K562 (cell line): ENCODE data around the gene MS4A13. TPM values are rescaled to one million over a fixed set of nuclear protein-coding genes. Genes with fewer than 3 reads are reported as not detected.

Experiments
- ATAC-seq: fragments of 200-7000 bp; cut with Tn5 transposase; 3 replicates; pipeline ENCODE4 v1.9.1; 2020; ENCODE audit warnings: moderate library complexity
- BruUV-seq: library from RNA; stranded (reverse); fragments of 400-500 nt; replicated peaks from 2 replicates; lab custom pipeline; 2021; lab: Mats Ljungman, UMichigan
- CTCF ChIA-PET: fragments of 300-600 bp; formaldehyde crosslinking; extraction: SDS; loops from one replicate; lab custom pipeline; 2021; ENCODE audit warnings: low intra/inter-chr PET ratio; lab: Yijun Ruan, JAX
- POLR2A ChIA-PET: fragments of 300-600, 350-650 bp; sonication (Branson Sonifier 250); formaldehyde crosslinking; extraction: SDS; loops from one replicate; lab custom pipeline; 2021; ENCODE audit warnings: antibody characterized with exemption, inconsistent platforms; lab: Yijun Ruan, JAX
- DNase-seq, 4 experiments: peaks; one replicate each; pipeline versions ENCODE4 v3.0.0 to v3.0.0-alpha.2; 2011 to 2018; ENCODE audit warnings: low spot score in 3 of 4, mixed read lengths in 3 of 4; ENCODE audit errors: extremely low read depth in 1 of 4
- FAIRE-seq: peaks from 2 replicates; lab custom pipeline; 2011; peaks lifted over from hg19 to GRCh38; lab: Jason Lieb, UNC
- H2AFZ ChIP-seq: 2 replicates; pipeline ENCODE4 v1.6.0; 2011; ENCODE audit warnings: low read depth, low read length, control low read depth, inconsistent platforms
- H3K27ac ChIP-seq: fragments of 200-600 bp; 3 replicates; pipeline ENCODE4 v1.8.0; 2011; ENCODE audit warnings: low read depth, mild to moderate bottlenecking, control low read depth, inconsistent platforms, low read length, moderate library complexity, mixed read lengths; ENCODE audit errors: extremely low read depth
- H3K27me3 ChIP-seq, 2 experiments: fragments of 300-600 bp in 1 of 2; 2 replicates in 1 of 2; 3 replicates in 1 of 2; pipeline versions ENCODE4 v1.6.0 to v1.8.0; 2011; ENCODE audit warnings: inconsistent platforms in 2 of 2, low read length in 2 of 2, mild to moderate bottlenecking in 1 of 2, mixed read lengths in 1 of 2, moderate library complexity in 1 of 2; ENCODE audit not compliant: control insufficient read depth in 2 of 2, insufficient read depth in 2 of 2
- H3K36me3 ChIP-seq: fragments of 300-600 bp; 3 replicates; pipeline ENCODE4 v1.8.0; 2011; ENCODE audit warnings: mild to moderate bottlenecking, low read length, inconsistent platforms; ENCODE audit not compliant: control insufficient read depth, insufficient read depth
- H3K4me1 ChIP-seq, 2 experiments: fragments of 200-600 bp in 1 of 2; replicated peaks in 1 of 2; 2 replicates in 1 of 2; 3 replicates in 1 of 2; pipeline versions ENCODE4 v1.5.1 to v1.8.0; 2011; ENCODE audit warnings: inconsistent platforms in 2 of 2, low read length in 2 of 2, mild to moderate bottlenecking in 1 of 2, mixed read lengths in 1 of 2, moderate library complexity in 1 of 2; ENCODE audit not compliant: control insufficient read depth in 2 of 2, insufficient read depth in 2 of 2
- H3K4me2 ChIP-seq: 2 replicates; pipeline ENCODE4 v1.6.1; 2011; ENCODE audit warnings: low read length, control low read depth, inconsistent platforms, mixed read lengths; ENCODE audit not compliant: insufficient read depth
- H3K4me3 ChIP-seq: fragments of 200-600 bp; sonication (generic), shearing (Covaris generic); 2 replicates; pipeline ENCODE4 v1.5.1; 2016; ENCODE audit warnings: control low read depth, inconsistent platforms
- H3K79me2 ChIP-seq: fragments of 200-600 bp; 3 replicates; pipeline ENCODE4 v1.8.0; 2011; ENCODE audit warnings: low read length, inconsistent platforms; ENCODE audit not compliant: control insufficient read depth, insufficient read depth
- H3K9ac ChIP-seq, 2 experiments: 2 replicates each; pipeline versions ENCODE4 v1.6.0 to v1.6.1; 2011; ENCODE audit warnings: low read depth in 2 of 2, low read length in 2 of 2, control low read depth in 1 of 2, inconsistent platforms in 1 of 2, mild to moderate bottlenecking in 1 of 2, mixed read lengths in 1 of 2; ENCODE audit not compliant: insufficient read depth in 1 of 2
- H3K9me1 ChIP-seq: one replicate; pipeline ENCODE4 v1.6.0; 2011; ENCODE audit warnings: inconsistent platforms, mild to moderate bottlenecking, low read length, moderate library complexity; ENCODE audit not compliant: control insufficient read depth, insufficient read depth
- H3K9me3 ChIP-seq: replicated peaks from 2 replicates; pipeline ENCODE4 v1.5.1; 2011; ENCODE audit warnings: low read depth, low read length, inconsistent platforms; ENCODE audit not compliant: control insufficient read depth, insufficient read depth
- H4K20me1 ChIP-seq: replicated peaks from 2 replicates; pipeline ENCODE4 v1.6.1; 2011; ENCODE audit warnings: low read length, inconsistent platforms, mixed read lengths; ENCODE audit not compliant: control insufficient read depth, insufficient read depth
- CREB1 ChIP-seq, 2 experiments: sonication (generic) in 1 of 2; formaldehyde crosslinking in 1 of 2; IDR thresholded peaks; 2 replicates each; pipeline versions ENCODE4 v1.6.1 to v1.8.0; 2012 to 2022; ENCODE audit warnings: inconsistent platforms in 1 of 2, mild to moderate bottlenecking in 1 of 2, missing genetic modification reagents in 1 of 2, moderate library complexity in 1 of 2
- DEAF1 ChIP-seq: fragments of 450-650 bp; formaldehyde crosslinking; IDR thresholded peaks from 2 replicates; pipeline ENCODE4 v1.4.0; 2020; ENCODE audit warnings: mild to moderate bottlenecking, moderate library complexity
- FOS ChIP-seq: IDR thresholded peaks from 3 replicates; pipeline ENCODE4 v1.6.1; 2011; ENCODE audit not compliant: insufficient read length; ENCODE audit errors: extremely low read depth
- GATAD2B ChIP-seq: fragments of 450-650 bp; IDR thresholded peaks from 2 replicates; pipeline ENCODE4 v1.6.1; 2017; ENCODE audit warnings: mild to moderate bottlenecking, borderline replicate concordance
- GTF2B ChIP-seq: IDR thresholded peaks from 2 replicates; pipeline ENCODE4 v1.6.1; 2011; ENCODE audit not compliant: insufficient read length; ENCODE audit errors: extremely low read depth
- HDAC6 ChIP-seq: IDR thresholded peaks from 2 replicates; pipeline ENCODE4 v1.6.1; 2012; ENCODE audit warnings: low read depth, mild to moderate bottlenecking, control low read depth, inconsistent platforms, low read length, moderate library complexity
- MBD2 ChIP-seq: sonication (generic); IDR thresholded peaks from 2 replicates; pipeline ENCODE4 v1.6.1; 2016; ENCODE audit warnings: low read depth, borderline replicate concordance
- PTRF ChIP-seq: fragments of 450-650 bp; IDR thresholded peaks from 2 replicates; pipeline ENCODE4 v1.6.1; 2016; ENCODE audit warnings: mild to moderate bottlenecking, missing genetic modification characterization, missing compliant biosample characterization
- TAL1 ChIP-seq: fragments of 450-650 bp; IDR thresholded peaks from 2 replicates; pipeline ENCODE4 v1.6.1; 2016; ENCODE audit warnings: mild to moderate bottlenecking
- U2AF2 ChIP-seq: fragments of 200-400 bp; formaldehyde crosslinking; optimal IDR thresholded peaks from 2 replicates; pipeline ENCODE3; 2017; ENCODE audit warnings: low read depth, mild to moderate bottlenecking, low read length
- ZNF140 ChIP-seq: fragments of 250-450 bp; sonication (Bioruptor Pico); IDR thresholded peaks from 2 replicates; pipeline ENCODE4 v1.8.0; 2021; ENCODE audit warnings: moderate library complexity, mild to moderate bottlenecking, inconsistent platforms
- ZNF449 ChIP-seq: fragments of 250-450 bp; sonication (Bioruptor Pico); IDR thresholded peaks from 2 replicates; pipeline ENCODE4 v1.8.0; 2022; ENCODE audit warnings: moderate library complexity, mild to moderate bottlenecking, inconsistent platforms
- WGBS: fragments of 100-300 bp; shearing (Covaris generic); methylation state at CpG from one replicate; pipeline ENCODE4 v1.1.6; 2016; ENCODE audit warnings: low coverage, mixed read lengths; ENCODE audit not compliant: insufficient coverage; ENCODE audit errors: missing lambda C conversion rate; 5-methylcytosine and 5-hydroxymethylcytosine counted together
- in situ Hi-C: fragments of 300-500 bp; cut with MboI; formaldehyde crosslinking; loops from 4 replicates; pipeline ENCODE4 v1.15.0; 2018; ENCODE audit warnings: inconsistent platforms, mixed read lengths
- intact Hi-C: fragments of 100-400 bp; cut with micrococcal nuclease; formaldehyde crosslinking; loops from 2 replicates; pipeline ENCODE4 v1.14.2; 2022
- polyA plus RNA-seq, 8 experiments: library from polyadenylated mRNA; depleted of rRNA in 4 of 8; stranded (reverse) in 5 of 8; unstranded in 3 of 8; fragments of >200 nt; fragmentation: Nextera tagmentation in 2 of 8; fragmentation: Illumina TruSeq in 1 of 8; extraction: Ambion mirVana in 2 of 8; extraction: Trizol in 1 of 8; gene quantifications; 2 replicates each; pipeline versions ENCODE4 v1.2.1 to v1.2.3, GENCODE V29; 2011 to 2014; ENCODE audit warnings: inconsistent platforms in 1 of 8, missing spikeins in 1 of 8
- total RNA-seq, 7 experiments: library from RNA; depleted of rRNA in 6 of 7; stranded (reverse); fragments of >200 nt in 6 of 7; fragmentation: Illumina TruSeq in 2 of 7; extraction: Trizol in 2 of 7; gene quantifications; 2 replicates each; pipeline versions ENCODE4 v1.2.1 to v1.2.3, GENCODE V29; 2011 to 2021; ENCODE audit warnings: low replicate concordance in 1 of 7

MS4A13 gene
- total and polyA plus RNA-seq, 9 of the 15 experiments (the other 6 are each of a cell fraction or from before 2014, with no cell fraction given): 0.15 to 0.43 (median 0.36) TPM; not detected in 6

GRCh38 chr11:60512651-60513225 is 2.5 kb upstream of the MS4A13 start:
- intact Hi-C loops (no loop called here), in situ Hi-C loops (no loop called here)
- H3K27me3 ChIP-seq: 0 out of 5 replicates have a peak, but pooled peaks cover 0 to 3% of the 10 kb centered on the region in 2 experiments
- H3K4me1 ChIP-seq: peaks cover 3 to 5% of the 10 kb centered on the region in 2 experiments; a peak in 3 of 5 replicates
- POLR2A ChIA-PET: interaction anchor here (0.6 kb wide), 1 partner anchor 824 kb away, joined by 3 read pairs; no protein-coding TSS in a partner anchor
- no peak for FAIRE-seq
- no peak overlapping the region for H2AFZ ChIP-seq
- H3K79me2 ChIP-seq: no peaks in the 10 kb centered on the region
- no peak for DNase-seq
- BruUV-seq: no TSS peak
- TF ChIP-seq MBD2 (no peak), GTF2B (no peak), TAL1 (no peak), GATAD2B (no peak), DEAF1 (CRISPR knock-in tag) (no peak), CREB1 (IDR thresholded peaks at IDR 0.05) (no peak), CREB1 (CRISPR knock-in tag; IDR thresholded peaks at IDR 0.05) (no peak), HDAC6 (no peak), PTRF (tag) (no peak), U2AF2 (no peak), ZNF449 (CRISPR knock-in tag) (no peak), FOS (no peak), ZNF140 (CRISPR knock-in tag) (no peak)
- no peaks in the 10 kb centered on the region for H4K20me1 ChIP-seq
- 4% methylated on average over 3 of the region's 3 CpGs for WGBS
- no peaks in the 10 kb centered on the region for H3K9me1 ChIP-seq
- no peaks in the 10 kb centered on the region for H3K36me3 ChIP-seq
- no peak overlapping the region for H3K9ac ChIP-seq
- no peak overlapping the region for H3K4me3 ChIP-seq
- H3K4me2 ChIP-seq: no peak overlapping the region
- no peak overlapping the region for H3K27ac ChIP-seq
- CTCF ChIA-PET: no interaction called here
- no peaks in the 10 kb centered on the region for H3K9me3 ChIP-seq
- no peak for ATAC-seq
